GM13976 (cell line): ENCODE data around the gene NKX2-1.

Experiments
- DNase-seq: peaks from one replicate; pipeline ENCODE4 v3.0.0; 2012; ENCODE audit warnings: low spot score
- CTCF ChIP-seq: IDR thresholded peaks from 2 replicates; pipeline ENCODE4 v1.5.1; 2012; ENCODE audit warnings: borderline replicate concordance, mild to moderate bottlenecking; ENCODE audit not compliant: insufficient read depth; ENCODE audit errors: extremely low read depth, missing control alignments, control extremely low read depth
- in situ Hi-C: fragments of 300-500 bp; cut with MboI; formaldehyde crosslinking; loops from one replicate; pipeline ENCODE4 v1.12.0; 2022; ENCODE audit warnings: low sequenced_read_pairs, mixed read lengths, inconsistent platforms; ENCODE audit not compliant: unreplicated experiment

Gene NKX2-1

GRCh38 chr14:36518031-36518585 is 1.9 kb downstream of the NKX2-1 start:
- in situ Hi-C loops: no loop called here
- peak; percentile 28 for DNase-seq
- TF ChIP-seq CTCF: no peak

- TF ChIP-seq CTCF: no peak
- in situ Hi-C loops: no loop called here
- peak; percentile 13 for DNase-seq
Observed at GRCh38 chr14:36517242-36518030, 2.6 kb downstream of the NKX2-1 start.

GRCh38 chr14:36516719-36517241 is 3.3 kb downstream of the NKX2-1 start:
- in situ Hi-C loops: no loop called here
- no peak for TF ChIP-seq CTCF
- DNase-seq: peak; percentile 17

GRCh38 chr14:36515896-36516718 is 3.9 kb downstream of the NKX2-1 start:
- in situ Hi-C loops: no loop called here
- TF ChIP-seq CTCF: no peak
- DNase-seq: peak; percentile 31

GRCh38 chr14:36515105-36515593 is 4.9 kb downstream of the NKX2-1 start:
- in situ Hi-C loops: no loop called here
- peak; percentile 16 for DNase-seq
- TF ChIP-seq CTCF: no peak

GRCh38 chr14:36514278-36515104 is 5.5 kb downstream of the NKX2-1 start:
- peak; percentile 34 for DNase-seq
- in situ Hi-C loops: no loop called here
- TF ChIP-seq CTCF: no peak
